Measurements from ENCODE around the gene MEAK7.

Gene MEAK7

DNA sequence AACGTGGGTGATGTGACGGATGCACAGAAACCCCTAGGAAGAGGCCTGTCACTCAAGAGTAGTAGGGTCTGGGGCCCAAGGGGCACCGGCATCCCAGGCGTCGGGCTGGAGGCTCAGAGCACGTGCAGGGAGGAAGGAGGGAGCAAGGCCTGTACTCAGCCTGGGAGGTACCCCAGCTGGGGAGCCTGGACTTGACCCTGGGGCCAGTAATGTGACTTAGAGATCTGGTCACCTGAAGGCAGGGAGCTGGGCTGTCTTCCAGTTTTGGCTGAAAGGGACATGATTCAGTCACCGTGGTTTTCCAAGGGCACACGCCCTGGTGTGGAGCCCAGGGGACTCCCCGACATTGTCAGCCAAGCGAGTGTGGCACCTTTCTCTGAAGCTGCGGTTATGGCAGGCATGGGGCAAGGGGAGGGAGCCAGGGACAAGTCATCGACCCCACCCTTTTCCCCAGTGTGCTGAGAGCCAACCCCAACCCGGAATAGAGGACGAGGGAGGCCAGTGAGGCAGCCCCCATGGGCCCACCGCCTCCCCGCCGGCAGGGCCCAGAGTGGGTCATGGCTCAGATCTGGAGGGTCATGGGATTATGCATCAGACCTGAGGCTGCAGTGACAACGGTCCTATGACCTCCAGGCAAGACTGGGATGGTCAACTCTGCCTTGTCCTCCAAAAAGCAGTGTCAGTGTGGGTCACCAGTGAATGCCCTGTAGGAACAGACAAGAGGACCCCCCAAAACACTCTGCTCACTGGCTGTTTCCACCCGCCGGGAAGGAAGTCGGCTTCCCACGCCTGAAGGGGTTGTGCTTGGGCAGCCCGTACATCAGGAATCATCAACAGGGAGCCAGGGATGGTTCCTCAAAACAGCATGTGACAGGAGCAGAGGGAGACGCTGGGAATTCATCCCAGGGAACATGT lies 41.9 kb downstream of the MEAK7 start:
- Mint-ChIP-seq H3K4me3 (no peak overlapping the region), H3K36me3 (peaks cover 15% of the 10 kb centered on the region), H3K9me3 (ENCODE audit: low read depth) (peaks cover 13% of the 10 kb centered on the region), H3K4me1 (ENCODE audit: low read depth) (no peaks in the 10 kb centered on the region), H3K27me3 (no peaks in the 10 kb centered on the region), H3K27ac (no peak overlapping the region)

DNA sequence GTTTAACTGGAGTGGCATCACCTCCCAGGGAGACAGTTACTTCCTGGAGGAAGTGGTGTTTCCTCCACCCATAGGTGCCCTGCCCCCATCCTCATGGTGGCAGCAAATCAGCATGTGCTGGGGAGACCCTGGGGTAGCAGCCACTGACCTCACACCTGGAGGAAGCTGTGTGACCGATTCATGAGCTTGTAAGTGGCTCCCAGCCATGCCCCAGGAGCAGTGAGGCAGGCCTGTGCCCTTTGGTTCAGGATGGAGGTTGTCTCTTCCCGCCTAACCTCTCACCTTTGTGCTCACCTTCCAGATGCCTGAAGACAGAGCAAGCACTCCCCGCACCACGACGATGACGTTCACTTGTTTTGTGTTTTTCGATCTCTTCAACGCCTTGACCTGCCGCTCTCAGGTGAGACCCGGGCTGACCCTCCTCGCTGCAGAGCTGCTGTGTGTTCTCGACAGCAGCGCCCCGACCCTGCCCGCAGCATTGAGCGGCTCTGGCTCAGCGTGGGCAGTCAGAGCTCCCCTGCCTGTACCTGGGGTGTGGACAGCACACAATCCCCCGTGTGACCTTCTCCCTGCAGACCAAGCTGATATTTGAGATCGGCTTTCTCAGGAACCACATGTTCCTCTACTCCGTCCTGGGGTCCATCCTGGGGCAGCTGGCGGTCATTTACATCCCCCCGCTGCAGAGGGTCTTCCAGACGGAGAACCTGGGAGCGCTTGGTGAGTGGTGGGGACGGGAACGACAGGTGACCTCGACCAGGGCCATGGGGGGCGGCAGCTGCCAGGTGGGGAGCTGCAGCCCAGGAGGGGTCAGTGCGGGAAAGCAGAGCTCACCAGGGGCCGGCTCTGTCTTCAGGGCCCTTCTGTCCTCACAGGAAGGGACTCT lies 42.8 kb downstream of the MEAK7 start:
- no peaks in the 10 kb centered on the region for H3K4me1 Mint-ChIP-seq (ENCODE audit: low read depth)
- H3K27ac Mint-ChIP-seq = no peak overlapping the region
- peaks cover 6% of the 10 kb centered on the region for H3K9me3 Mint-ChIP-seq (ENCODE audit: low read depth)
- H3K4me3 Mint-ChIP-seq = no peak overlapping the region
- peaks cover 11% of the 10 kb centered on the region for H3K36me3 Mint-ChIP-seq
- H3K27me3 Mint-ChIP-seq = no peaks in the 10 kb centered on the region

DNA sequence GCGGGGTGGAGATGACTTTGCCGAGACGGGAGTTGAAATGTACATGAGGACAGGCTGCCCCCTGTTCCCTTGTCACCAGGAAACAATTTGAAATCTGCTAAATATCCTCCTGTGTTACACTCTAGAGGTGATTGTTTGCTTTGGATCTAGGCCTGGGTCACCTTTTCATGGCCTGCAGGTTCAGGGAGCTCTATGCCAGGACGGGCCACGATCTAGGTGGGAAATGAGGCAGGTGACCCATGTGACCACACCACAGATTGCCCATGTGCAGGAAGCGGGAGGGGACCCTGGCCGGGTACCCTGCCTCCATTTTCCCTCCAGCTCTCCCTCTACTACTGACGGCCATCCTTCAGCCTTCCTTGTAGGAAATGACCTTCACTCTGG lies 43.4 kb downstream of the MEAK7 start:
- H3K4me1 Mint-ChIP-seq (ENCODE audit: low read depth) = no peaks in the 10 kb centered on the region
- H3K27me3 Mint-ChIP-seq = no peaks in the 10 kb centered on the region
- no peak overlapping the region for H3K4me3 Mint-ChIP-seq
- no peak overlapping the region for H3K27ac Mint-ChIP-seq
- peaks cover under 1% of the 10 kb centered on the region for H3K9me3 Mint-ChIP-seq (ENCODE audit: low read depth)
- peaks cover 5% of the 10 kb centered on the region for H3K36me3 Mint-ChIP-seq

DNA sequence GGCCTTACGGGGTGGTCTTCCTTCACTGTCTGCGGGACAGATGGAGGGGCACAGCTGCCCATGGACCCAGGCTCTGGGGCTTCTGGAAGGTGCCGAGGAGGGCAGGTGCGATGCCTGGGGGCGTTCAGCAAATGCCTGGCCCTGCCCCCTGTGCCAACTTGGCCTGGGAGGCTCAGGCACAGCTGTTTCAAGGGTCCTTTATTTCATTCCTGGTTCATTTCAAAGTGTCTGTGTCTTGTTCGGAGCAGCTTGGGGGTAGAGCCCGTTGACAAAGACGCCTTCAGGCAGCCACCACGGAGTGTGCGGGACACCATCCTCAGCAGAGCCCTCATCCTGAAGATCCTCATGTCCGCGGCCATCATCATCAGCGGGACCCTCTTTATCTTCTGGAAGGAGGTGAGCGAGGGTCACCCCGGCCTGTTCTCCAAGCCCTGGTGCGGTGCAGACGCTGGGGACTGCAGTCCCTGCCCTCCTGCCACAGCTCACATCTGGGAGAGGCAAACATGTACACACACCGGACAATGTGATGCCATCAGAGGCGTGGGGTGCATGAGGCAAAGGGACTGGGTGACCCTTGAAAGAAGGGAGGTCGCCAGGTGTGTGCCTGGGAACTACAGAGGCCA lies 43.9 kb downstream of the MEAK7 start:
- H3K4me1 Mint-ChIP-seq (ENCODE audit: low read depth) = no peaks in the 10 kb centered on the region
- H3K36me3 Mint-ChIP-seq = peaks cover 2% of the 10 kb centered on the region
- H3K4me3 Mint-ChIP-seq = no peak overlapping the region
- H3K9me3 Mint-ChIP-seq (ENCODE audit: low read depth) = no peaks in the 10 kb centered on the region
- H3K27me3 Mint-ChIP-seq = no peaks in the 10 kb centered on the region
- H3K27ac Mint-ChIP-seq = no peak overlapping the region

DNA sequence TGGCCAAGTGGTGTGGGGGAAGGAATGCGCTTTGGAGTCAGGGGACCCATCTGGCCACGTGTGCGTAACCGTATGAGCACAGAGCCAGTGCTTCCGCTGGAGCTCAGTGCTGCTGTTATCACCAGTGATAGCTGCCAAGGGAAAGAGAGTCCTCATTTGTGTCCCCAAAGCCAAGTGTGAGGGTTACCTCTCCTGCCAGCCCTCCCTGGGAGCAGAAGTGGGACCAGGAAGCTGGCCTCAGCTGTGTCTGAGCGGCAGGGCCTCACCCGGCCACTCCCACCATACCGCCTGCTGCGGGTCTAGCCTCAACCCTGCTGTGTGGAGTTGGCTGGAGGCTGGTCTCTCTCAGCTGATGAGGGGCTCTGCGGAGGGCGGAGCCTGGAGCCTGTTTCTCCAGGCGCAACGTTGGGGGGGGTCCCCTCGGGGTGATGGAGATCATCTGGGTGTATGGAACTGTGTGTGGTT lies 44.5 kb downstream of the MEAK7 start:
- peaks cover under 1% of the 10 kb centered on the region for H3K36me3 Mint-ChIP-seq
- H3K27me3 Mint-ChIP-seq = no peaks in the 10 kb centered on the region
- no peak overlapping the region for H3K4me3 Mint-ChIP-seq
- no peak overlapping the region for H3K27ac Mint-ChIP-seq
- no peaks in the 10 kb centered on the region for H3K9me3 Mint-ChIP-seq (ENCODE audit: low read depth)
- H3K4me1 Mint-ChIP-seq (ENCODE audit: low read depth) = no peaks in the 10 kb centered on the region

DNA sequence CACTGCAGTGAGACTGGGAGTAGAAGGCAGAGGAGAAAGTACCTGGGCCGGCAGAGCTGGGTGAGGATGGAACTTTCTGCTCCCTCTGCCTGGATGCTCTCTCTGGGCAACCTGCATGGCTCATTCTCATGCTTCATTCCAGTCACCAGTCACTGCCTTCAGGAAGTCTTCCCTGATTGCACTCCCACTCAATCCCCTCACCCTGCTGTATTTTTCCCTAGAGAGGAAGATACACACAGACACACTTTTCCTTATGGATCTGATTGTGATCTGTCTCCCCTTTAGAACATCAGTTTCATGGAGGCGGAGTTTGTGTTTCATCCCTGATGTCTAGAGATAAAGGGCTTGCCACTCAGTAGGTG lies 44.9 kb downstream of the MEAK7 start:
- no peak overlapping the region for H3K4me3 Mint-ChIP-seq
- no peaks in the 10 kb centered on the region for H3K27me3 Mint-ChIP-seq
- no peaks in the 10 kb centered on the region for H3K36me3 Mint-ChIP-seq
- no peaks in the 10 kb centered on the region for H3K4me1 Mint-ChIP-seq (ENCODE audit: low read depth)
- no peak overlapping the region for H3K27ac Mint-ChIP-seq
- H3K9me3 Mint-ChIP-seq (ENCODE audit: low read depth) = no peaks in the 10 kb centered on the region

DNA sequence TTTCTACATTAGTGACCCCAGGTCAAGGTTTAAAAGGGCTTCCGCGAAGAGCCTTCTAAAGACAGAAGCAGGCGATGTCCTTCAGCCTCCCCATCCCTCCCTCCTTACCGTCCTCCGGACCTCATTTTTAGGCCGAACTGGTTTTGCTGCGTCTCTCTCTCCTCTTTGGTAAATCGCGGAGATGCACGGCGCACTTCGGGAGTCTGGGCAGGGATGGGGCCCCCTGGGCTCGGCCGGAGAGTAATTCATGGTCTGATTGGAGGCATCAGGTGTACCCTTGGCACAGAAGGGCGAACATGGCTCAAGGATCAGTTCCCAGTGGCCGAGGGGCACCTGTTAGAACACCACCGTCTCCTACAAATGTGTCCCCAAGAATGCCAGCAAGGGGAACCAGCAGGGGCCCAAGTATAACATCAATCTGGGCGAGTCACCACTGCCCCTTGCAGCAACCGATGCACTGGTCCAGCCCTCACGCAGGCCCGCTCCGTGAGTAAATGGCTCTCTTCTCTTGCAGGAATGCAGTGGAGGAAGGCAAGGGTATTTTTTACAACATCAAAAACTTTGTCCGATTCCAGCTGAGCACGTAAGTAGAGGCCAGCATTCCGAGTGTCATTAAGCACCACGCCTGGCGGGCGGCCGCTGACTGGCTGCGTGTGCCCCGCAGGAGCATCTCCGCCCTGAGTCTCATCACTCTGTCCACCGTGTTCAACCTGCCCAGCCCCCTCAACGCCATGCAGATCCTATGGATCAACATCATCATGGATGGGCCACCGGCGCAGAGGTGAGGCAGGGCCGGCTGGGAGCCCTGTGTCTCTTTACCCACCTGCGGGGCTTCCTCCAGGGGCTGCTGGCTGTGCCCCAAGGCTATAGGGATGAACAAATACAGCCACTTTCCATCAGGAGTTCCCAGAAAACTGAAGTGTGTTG lies 45.6 kb downstream of the MEAK7 start:
- Mint-ChIP-seq H3K4me1 (ENCODE audit: low read depth) (no peaks in the 10 kb centered on the region), H3K4me3 (no peak overlapping the region), H3K27me3 (no peaks in the 10 kb centered on the region), H3K27ac (no peak overlapping the region), H3K36me3 (no peaks in the 10 kb centered on the region), H3K9me3 (ENCODE audit: low read depth) (no peaks in the 10 kb centered on the region)

DNA sequence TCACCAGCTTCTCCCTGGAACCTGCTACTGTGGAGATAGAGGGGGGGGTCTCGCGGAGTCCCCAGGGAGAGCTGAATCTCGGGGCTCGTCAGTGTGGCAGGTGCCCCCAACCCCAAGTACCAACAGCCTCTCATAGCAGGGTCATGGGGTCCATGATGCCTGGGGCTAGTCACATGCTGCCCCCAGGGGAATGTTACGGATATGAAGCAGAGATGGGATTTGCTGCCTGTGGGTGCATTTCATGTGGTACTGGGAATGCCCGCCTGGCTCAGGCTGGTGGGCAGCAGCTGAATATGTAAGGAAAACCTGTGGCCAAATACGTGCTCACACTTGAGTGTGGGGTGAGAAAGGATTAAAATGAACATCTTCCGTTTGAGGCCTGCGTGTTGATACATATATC lies 49.4 kb downstream of the MEAK7 start:
- H3K4me1 Mint-ChIP-seq (ENCODE audit: low read depth) = no peaks in the 10 kb centered on the region
- H3K4me3 Mint-ChIP-seq = no peak overlapping the region
- H3K27me3 Mint-ChIP-seq = no peaks in the 10 kb centered on the region
- no peak overlapping the region for H3K27ac Mint-ChIP-seq
- no peaks in the 10 kb centered on the region for H3K36me3 Mint-ChIP-seq
- no peaks in the 10 kb centered on the region for H3K9me3 Mint-ChIP-seq (ENCODE audit: low read depth)
